Right lobe of liver (tissue), 6 donors: Measurements from ENCODE around the gene CRACR2B. TPM values are rescaled to one million over a fixed set of nuclear protein-coding genes. Genes with fewer than 3 reads are reported as not detected.

Experiments
- ATAC-seq, 4 donors: fragments of 200-7000 bp; cut with Tn5 transposase; one replicate each; pipeline ENCODE4 v1.9.1; 2020; ENCODE audit warnings: mild to moderate bottlenecking in 4 of 4, moderate library complexity in 4 of 4
- DNase-seq, 3 donors: peaks; one replicate each; pipeline ENCODE4 v3.0.0-alpha.2; 2020
- H3K27ac ChIP-seq, 3 donors: fragments of 200-600 bp; one replicate each; pipeline ENCODE4 v1.8.0; 2022
- H3K27me3 ChIP-seq, 2 donors: fragments of 200-600 bp; one replicate each; pipeline ENCODE4 v1.8.0; 2022
- H3K36me3 ChIP-seq, 4 donors: fragments of 200-600 bp; sonication (generic) in 1 of 4; one replicate each; pipeline versions ENCODE4 v1.5.1 to v1.8.0; 2017 to 2022; ENCODE audit warnings: control low read depth in 1 of 4
- H3K4me1 ChIP-seq, 4 donors: fragments of 200-600 bp; sonication (generic) in 1 of 4; one replicate each; pipeline versions ENCODE4 v1.5.1 to v1.8.0; 2017 to 2022; ENCODE audit warnings: control low read depth in 1 of 4
- H3K4me3 ChIP-seq, 3 donors: fragments of 200-600 bp; one replicate each; pipeline ENCODE4 v1.8.0; 2022
- H3K9me3 ChIP-seq, 4 donors: fragments of 200-600 bp; sonication (generic) in 1 of 4; one replicate each; pipeline versions ENCODE4 v1.5.1 to v1.8.0; 2017 to 2022; ENCODE audit warnings: control low read depth in 1 of 4
- POLR2A ChIP-seq: fragments of 450-650 bp; IDR thresholded peaks from one replicate; pipeline ENCODE4 v1.6.1; 2017; ENCODE audit warnings: antibody characterized with exemption, mild to moderate bottlenecking
- WGBS: methylation state at CpG from one replicate; pipeline ENCODE4 v1.1.6; 2018; ENCODE audit warnings: low coverage, low lambda C conversion rate; ENCODE audit not compliant: insufficient coverage; ENCODE audit errors: missing lambda C conversion rate; 5-methylcytosine and 5-hydroxymethylcytosine counted together
- intact Hi-C, 2 donors: fragments of 100-400 bp; cut with DNase I; formaldehyde crosslinking; loops; one replicate each; pipeline versions ENCODE4 v1.11.2 to v1.14.1; 2022
- total RNA-seq, 6 experiments: library from RNA; depleted of rRNA in 2 of 6; stranded (reverse); fragments of >200 nt in 2 of 6; fragmentation: NEBNext Ultra II Directional in 3 of 6; extraction: Animal tissue kit (Norgen Biotek cat#: 25700) in 3 of 6; gene quantifications; one replicate each; pipeline versions ENCODE4 v1.1.0 to v1.2.4, GENCODE V29; 2016 to 2023
- TF ChIP-seq, protein P1 (sequence below), 4 donors: fragments of 200-600 bp in 3 of 4; fragments of 450-650 bp in 1 of 4; IDR thresholded peaks; one replicate each; pipeline versions ENCODE4 v1.5.1 to v1.8.0; 2016 to 2022; ENCODE audit warnings: antibody characterized with exemption in 4 of 4, mild to moderate bottlenecking in 2 of 4
- donor health status: DM: no; HTN: yes; CAD: no.
- donor health status: DM: no; HTN: no; CAD: no.
- donor health status: DM: no; HTN: no; CAD: no.
- donor health status: DM: no; HTN: yes; CAD: no.
- donor health status: DM: no; HTN: yes; CAD: no.

CRACR2B gene
- total RNA-seq, 6 experiments from 2014 or later: 2.2 to 4.0 (median 3.1) TPM

DNA sequence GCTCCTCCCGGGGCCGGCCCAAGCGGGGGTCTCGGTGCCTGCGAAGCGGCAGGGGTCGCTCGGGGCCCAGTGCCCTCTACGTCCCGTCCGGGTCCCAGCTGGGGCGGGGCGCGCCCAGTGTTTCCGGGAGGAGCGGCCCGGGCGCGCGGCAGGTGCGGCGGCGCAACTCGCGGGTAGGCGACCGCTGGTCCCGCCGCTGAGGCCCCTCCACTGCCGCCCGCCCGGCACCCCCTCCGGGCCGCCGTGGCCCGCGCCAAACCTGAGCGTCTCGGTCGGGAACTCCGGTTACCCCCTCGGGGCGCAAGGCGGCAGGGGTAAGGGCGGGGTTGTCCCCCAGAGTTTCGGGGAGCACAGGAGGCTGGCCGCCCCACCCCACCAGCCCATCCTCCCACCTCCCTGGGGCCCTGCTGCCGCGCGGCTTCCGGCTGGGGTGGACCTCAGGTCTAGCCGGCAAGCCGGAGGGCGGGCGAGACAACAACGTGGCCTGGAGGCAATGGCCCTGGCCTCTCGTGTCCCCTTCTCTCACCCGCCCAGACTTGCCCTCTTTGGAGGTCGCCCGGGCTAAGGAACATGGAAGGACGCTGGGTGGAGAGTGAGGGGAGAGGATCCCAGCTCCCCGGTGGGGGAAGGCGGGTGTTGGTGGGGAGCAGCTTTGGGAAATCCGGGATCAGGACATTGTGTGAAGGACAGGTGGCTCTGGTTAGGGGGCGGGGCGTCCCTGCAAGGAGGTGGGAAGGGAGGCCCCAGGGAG, 398 bp upstream of the CRACR2B start:
- intact Hi-C loops: no loop called here
- peak overlapping the region; percentile 20 to 48 (median 25) for H3K4me3 ChIP-seq
- DNase-seq: no peak
- no peaks in the 10 kb centered on the region for H3K27me3 ChIP-seq
- H3K27ac ChIP-seq: peak overlapping the region in 2 of 3 donors; percentile 28 to 33
- H3K9me3 ChIP-seq: no peaks in the 10 kb centered on the region
- H3K4me1 ChIP-seq: peaks cover 0 to 67% (median 34%) of the 10 kb centered on the region in 4 donors
- TF ChIP-seq POLR2A: no peak
- TF ChIP-seq, protein P1, sequence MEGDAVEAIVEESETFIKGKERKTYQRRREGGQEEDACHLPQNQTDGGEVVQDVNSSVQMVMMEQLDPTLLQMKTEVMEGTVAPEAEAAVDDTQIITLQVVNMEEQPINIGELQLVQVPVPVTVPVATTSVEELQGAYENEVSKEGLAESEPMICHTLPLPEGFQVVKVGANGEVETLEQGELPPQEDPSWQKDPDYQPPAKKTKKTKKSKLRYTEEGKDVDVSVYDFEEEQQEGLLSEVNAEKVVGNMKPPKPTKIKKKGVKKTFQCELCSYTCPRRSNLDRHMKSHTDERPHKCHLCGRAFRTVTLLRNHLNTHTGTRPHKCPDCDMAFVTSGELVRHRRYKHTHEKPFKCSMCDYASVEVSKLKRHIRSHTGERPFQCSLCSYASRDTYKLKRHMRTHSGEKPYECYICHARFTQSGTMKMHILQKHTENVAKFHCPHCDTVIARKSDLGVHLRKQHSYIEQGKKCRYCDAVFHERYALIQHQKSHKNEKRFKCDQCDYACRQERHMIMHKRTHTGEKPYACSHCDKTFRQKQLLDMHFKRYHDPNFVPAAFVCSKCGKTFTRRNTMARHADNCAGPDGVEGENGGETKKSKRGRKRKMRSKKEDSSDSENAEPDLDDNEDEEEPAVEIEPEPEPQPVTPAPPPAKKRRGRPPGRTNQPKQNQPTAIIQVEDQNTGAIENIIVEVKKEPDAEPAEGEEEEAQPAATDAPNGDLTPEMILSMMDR (IDR thresholded peaks at IDR 0.05): no peak
- peaks cover 0 to 22% (median 7%) of the 10 kb centered on the region in 4 donors for H3K36me3 ChIP-seq
- WGBS: 20% methylated on average over 12 of the region's 66 CpGs
- peak in 1 of 4 donors; percentile 4 for ATAC-seq

DNA sequence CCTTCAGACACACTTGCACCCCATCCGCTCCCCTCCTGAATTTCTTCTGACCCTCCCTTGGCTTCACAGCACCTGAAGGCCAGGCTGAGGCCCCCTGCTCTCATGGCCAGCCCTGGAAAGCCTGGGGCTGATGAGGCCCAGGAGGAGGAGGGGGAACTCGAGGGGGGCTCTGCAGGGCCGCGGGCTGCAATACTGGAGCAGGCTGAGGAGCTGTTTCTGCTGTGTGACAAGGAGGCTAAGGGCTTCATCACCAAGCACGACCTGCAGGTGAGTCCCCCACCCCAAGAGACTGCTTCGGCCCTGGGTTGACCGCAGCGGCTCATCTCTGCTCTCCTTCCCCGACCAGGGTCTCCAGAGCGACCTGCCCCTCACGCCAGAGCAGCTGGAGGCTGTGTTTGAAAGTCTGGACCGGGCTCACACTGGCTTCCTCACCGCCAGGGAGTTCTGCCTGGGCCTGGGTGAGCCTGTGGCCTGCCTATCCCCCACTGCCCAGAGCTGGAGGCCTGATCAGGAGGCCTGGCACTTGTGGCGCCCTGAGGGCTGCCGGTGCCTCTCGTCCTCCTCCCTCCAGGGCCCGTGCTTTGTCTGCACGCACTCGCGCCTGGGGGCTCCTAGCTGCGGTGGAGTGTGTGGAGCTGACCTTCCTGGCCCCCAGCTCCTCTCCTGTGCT, 922 bp downstream of the CRACR2B start:
- no peak for ATAC-seq

DNA sequence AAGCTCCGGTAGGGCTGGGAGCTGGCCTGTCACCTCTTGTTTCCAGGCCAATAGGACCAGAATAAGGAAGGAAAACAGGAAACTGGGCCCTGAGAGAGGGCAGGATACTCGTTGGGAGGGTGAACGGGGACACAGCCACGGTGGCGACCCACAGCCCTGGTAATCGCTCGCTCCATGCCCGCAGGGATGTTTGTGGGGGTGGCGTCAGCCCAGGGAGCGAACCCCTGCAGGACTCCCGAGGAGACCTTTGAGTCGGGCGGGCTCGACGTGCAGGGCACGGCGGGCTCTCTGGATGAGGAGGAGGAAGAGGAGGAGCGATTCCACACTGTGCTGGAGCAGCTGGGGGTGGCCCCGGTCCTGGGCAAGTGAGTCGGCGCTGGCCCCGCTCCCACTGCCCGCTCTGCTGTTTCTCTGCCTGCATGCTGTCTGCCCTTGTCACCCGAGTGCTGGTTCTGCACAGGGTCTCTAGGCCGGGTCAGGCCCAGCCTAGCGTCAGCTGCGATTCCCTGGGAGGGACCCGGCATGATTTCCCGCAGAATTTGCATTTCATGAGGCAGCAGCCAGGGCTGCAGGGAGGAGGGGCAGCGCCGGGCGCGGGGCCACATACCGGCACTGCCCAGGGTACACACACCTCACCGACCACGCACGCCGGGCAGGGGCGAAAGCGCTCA, 1.6 kb downstream of the CRACR2B start:
- intact Hi-C loops: no loop called here
- ATAC-seq: peak; percentile 2 to 47 (median 14)
- 3% methylated on average over 10 of the region's 40 CpGs for WGBS
- Histone ChIP-seq H3K4me3 (peak overlapping the region; percentile 2 to 35 (median 32)), H3K27ac (peak overlapping the region in 2 of 3 donors; percentile 5 to 30), H3K9me3 (no peaks in the 10 kb centered on the region), H3K36me3 (peaks cover 0 to 7% (median 4%) of the 10 kb centered on the region in 4 donors), H3K4me1 (peaks cover 0 to 79% (median 34%) of the 10 kb centered on the region in 4 donors), H3K27me3 (no peaks in the 10 kb centered on the region)
- TF ChIP-seq, protein P1 (IDR thresholded peaks at IDR 0.05): no peak
- TF ChIP-seq POLR2A: no peak
- peak in 1 of 3 donors; percentile 70 for DNase-seq

More for the DNA sequence above, 922 bp downstream of the CRACR2B start:
- Histone ChIP-seq H3K4me3 (no peak overlapping the region), H3K27me3 (no peaks in the 10 kb centered on the region), H3K9me3 (no peaks in the 10 kb centered on the region), H3K4me1 (peaks cover 0 to 74% (median 31%) of the 10 kb centered on the region in 4 donors), H3K36me3 (peaks cover 0 to 14% (median 7%) of the 10 kb centered on the region in 4 donors), H3K27ac (peak overlapping the region in 1 of 3 donors; percentile 30)
- no peak for TF ChIP-seq POLR2A
- TF ChIP-seq, protein P1 (IDR thresholded peaks at IDR 0.05): no peak
- peak in 1 of 3 donors; percentile 67 for DNase-seq
- WGBS: 50% methylated on average over 2 of the region's 21 CpGs
- intact Hi-C loops: no loop called here

DNA sequence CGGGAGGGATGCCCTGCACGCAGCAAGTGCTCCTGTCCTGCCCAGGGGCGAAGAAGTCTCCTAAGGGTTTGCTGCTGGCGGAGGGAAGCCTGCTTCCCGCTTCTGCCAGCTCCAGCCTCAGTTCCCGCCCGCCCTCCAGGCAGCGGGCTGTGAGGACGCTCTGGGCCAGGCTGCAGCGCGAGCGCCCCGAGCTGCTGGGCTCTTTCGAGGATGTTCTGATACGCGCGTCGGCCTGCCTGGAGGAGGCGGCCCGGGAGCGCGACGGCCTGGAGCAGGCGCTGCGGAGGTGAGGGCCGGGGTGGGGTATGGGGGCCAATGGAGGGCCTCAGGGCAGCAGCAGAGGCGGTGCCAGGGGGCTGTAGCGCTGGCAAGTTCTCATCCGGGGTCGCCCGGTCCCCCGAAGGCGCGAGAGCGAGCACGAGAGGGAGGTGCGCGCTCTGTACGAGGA, 2.2 kb downstream of the CRACR2B start:
- no CpG with 5 or more reads among the region's 39 CpGs for WGBS
- DNase-seq: no peak

More for the DNA sequence above, 2.2 kb downstream of the CRACR2B start:
- ATAC-seq: no peak
- peak overlapping the region; percentile 2 to 35 (median 32) for H3K4me3 ChIP-seq
- no peaks in the 10 kb centered on the region for H3K9me3 ChIP-seq
- no peaks in the 10 kb centered on the region for H3K27me3 ChIP-seq
- peaks cover 0 to 2% (median under 1%) of the 10 kb centered on the region in 4 donors for H3K36me3 ChIP-seq
- intact Hi-C loops: no loop called here
- H3K4me1 ChIP-seq: peaks cover 0 to 79% (median 33%) of the 10 kb centered on the region in 4 donors
- peak; percentile 32 for TF ChIP-seq POLR2A
- TF ChIP-seq, protein P1 (IDR thresholded peaks at IDR 0.05): no peak
- H3K27ac ChIP-seq: peak overlapping the region in 2 of 3 donors; percentile 5 to 30
